WTC11 (cell line): ENCODE data around the gene PBX4. TPM values are rescaled to one million over a fixed set of nuclear protein-coding genes. Genes with fewer than 3 reads are reported as not detected.

Source experiments
- ATAC-seq: fragments of 200-7000 bp; cut with Tn5 transposase; 2 replicates; pipeline ENCODE4 v1.10.0; 2021; ENCODE audit warnings: mild to moderate bottlenecking, moderate library complexity
- CTCF ChIA-PET: fragments of 300-600 bp; sonication (Branson Sonifier 250); formaldehyde crosslinking; loops from one replicate; lab custom pipeline; 2021; ENCODE audit warnings: antibody characterized with exemption; lab: Charles Lee
- POLR2A ChIA-PET: fragments of 350-600 bp; sonication (Branson Sonifier 250); formaldehyde crosslinking; loops from one replicate; lab custom pipeline; 2021; ENCODE audit warnings: antibody characterized with exemption; lab: Charles Lee
- DNase-seq: peaks from one replicate; pipeline ENCODE4 v3.0.0; 2021; ENCODE audit warnings: low spot score
- H3K27ac Mint-ChIP-seq: 2 replicates; pipeline ENCODE4 v1.8.0; 2021; ENCODE audit warnings: mixed read lengths
- H3K27me3 Mint-ChIP-seq: 2 replicates; pipeline ENCODE4 v1.8.0; 2021; ENCODE audit warnings: low read depth, mild to moderate bottlenecking, moderate library complexity, mixed read lengths
- H3K36me3 Mint-ChIP-seq: 2 replicates; pipeline ENCODE4 v1.8.0; 2021; ENCODE audit warnings: mixed read lengths
- H3K4me1 Mint-ChIP-seq: 2 replicates; pipeline ENCODE4 v1.8.0; 2022; ENCODE audit warnings: mixed read lengths
- H3K4me3 Mint-ChIP-seq: 2 replicates; pipeline ENCODE4 v1.8.0; 2021; ENCODE audit warnings: mild to moderate bottlenecking, moderate library complexity, mixed read lengths
- H3K9me3 Mint-ChIP-seq: 2 replicates; pipeline ENCODE4 v1.8.0; 2021; ENCODE audit warnings: mixed read lengths
- CBFB ChIP-seq: sonication (generic); formaldehyde crosslinking; IDR thresholded peaks from 2 replicates; pipeline ENCODE4 v1.8.1; 2022; ENCODE audit warnings: mild to moderate bottlenecking, low read depth, missing genetic modification reagents
- FOXK1 ChIP-seq: sonication (generic); formaldehyde crosslinking; IDR thresholded peaks from 2 replicates; pipeline ENCODE4 v1.8.0; 2022; ENCODE audit warnings: mild to moderate bottlenecking, moderate library complexity, missing genetic modification reagents
- IRF1 ChIP-seq: sonication (generic); formaldehyde crosslinking; IDR thresholded peaks from 2 replicates; pipeline ENCODE4 v1.8.0; 2023; ENCODE audit warnings: missing genetic modification reagents
- MLX ChIP-seq: sonication (generic); formaldehyde crosslinking; IDR thresholded peaks from 2 replicates; pipeline ENCODE4 v1.8.1; 2023; ENCODE audit warnings: mild to moderate bottlenecking, missing genetic modification reagents, moderate library complexity
- SOX15 ChIP-seq: fragments of 250-450 bp; sonication (Bioruptor Pico); IDR thresholded peaks from 2 replicates; pipeline ENCODE4 v1.9.0; 2021; ENCODE audit warnings: mild to moderate bottlenecking
- ZBTB43 ChIP-seq: sonication (generic); formaldehyde crosslinking; IDR thresholded peaks from 2 replicates; pipeline ENCODE4 v1.8.1; 2023; ENCODE audit warnings: mild to moderate bottlenecking, missing genetic modification reagents
- ZNF121 ChIP-seq: sonication (generic); formaldehyde crosslinking; IDR thresholded peaks from 2 replicates; pipeline ENCODE4 v1.8.0; 2023; ENCODE audit warnings: missing genetic modification reagents
- ZNF232 ChIP-seq: sonication (generic); formaldehyde crosslinking; IDR thresholded peaks from 2 replicates; pipeline ENCODE4 v1.8.0; 2022; ENCODE audit warnings: mild to moderate bottlenecking, missing genetic modification reagents
- ZNF396 ChIP-seq: fragments of 250-450 bp; sonication (Bioruptor Pico); IDR thresholded peaks from 2 replicates; pipeline ENCODE4 v1.8.0; 2021; ENCODE audit warnings: mild to moderate bottlenecking, moderate library complexity, borderline replicate concordance
- total RNA-seq: library from RNA; stranded (reverse); gene quantifications from 3 replicates; pipeline ENCODE4 v1.2.3, GENCODE V29; 2021
- TF ChIP-seq, protein P1 (sequence below): fragments of 250-450 bp; sonication (Bioruptor Pico); IDR thresholded peaks from 2 replicates; pipeline ENCODE4 v1.9.0; 2021; ENCODE audit warnings: mild to moderate bottlenecking, borderline replicate concordance
- TF ChIP-seq, protein P2 (sequence below): sonication (generic); formaldehyde crosslinking; conservative IDR thresholded peaks from 2 replicates; pipeline ENCODE4 v1.8.1; 2022; ENCODE audit warnings: mild to moderate bottlenecking, missing genetic modification reagents
- TF ChIP-seq, protein P3 (sequence below): fragments of 250-450 bp; sonication (Bioruptor Pico); conservative IDR thresholded peaks from 2 replicates; pipeline ENCODE4 v1.9.0; 2021; ENCODE audit warnings: mild to moderate bottlenecking
- TF ChIP-seq, protein P4 (sequence below): fragments of 250-450 bp; sonication (Bioruptor Pico); IDR thresholded peaks from 2 replicates; pipeline ENCODE4 v1.8.0; 2021; ENCODE audit warnings: mild to moderate bottlenecking
- TF ChIP-seq, protein P5 (sequence below): sonication (generic); formaldehyde crosslinking; IDR thresholded peaks from 2 replicates; pipeline ENCODE4 v1.8.0; 2023; ENCODE audit warnings: mild to moderate bottlenecking, missing genetic modification reagents

PBX4 gene
- total RNA-seq, 1 experiment from 2014 or later = 3.2 TPM

GRCh38 chr19:19657397-19657783 is 38.9 kb upstream of the PBX4 start (continued):
- TF ChIP-seq, protein P1, sequence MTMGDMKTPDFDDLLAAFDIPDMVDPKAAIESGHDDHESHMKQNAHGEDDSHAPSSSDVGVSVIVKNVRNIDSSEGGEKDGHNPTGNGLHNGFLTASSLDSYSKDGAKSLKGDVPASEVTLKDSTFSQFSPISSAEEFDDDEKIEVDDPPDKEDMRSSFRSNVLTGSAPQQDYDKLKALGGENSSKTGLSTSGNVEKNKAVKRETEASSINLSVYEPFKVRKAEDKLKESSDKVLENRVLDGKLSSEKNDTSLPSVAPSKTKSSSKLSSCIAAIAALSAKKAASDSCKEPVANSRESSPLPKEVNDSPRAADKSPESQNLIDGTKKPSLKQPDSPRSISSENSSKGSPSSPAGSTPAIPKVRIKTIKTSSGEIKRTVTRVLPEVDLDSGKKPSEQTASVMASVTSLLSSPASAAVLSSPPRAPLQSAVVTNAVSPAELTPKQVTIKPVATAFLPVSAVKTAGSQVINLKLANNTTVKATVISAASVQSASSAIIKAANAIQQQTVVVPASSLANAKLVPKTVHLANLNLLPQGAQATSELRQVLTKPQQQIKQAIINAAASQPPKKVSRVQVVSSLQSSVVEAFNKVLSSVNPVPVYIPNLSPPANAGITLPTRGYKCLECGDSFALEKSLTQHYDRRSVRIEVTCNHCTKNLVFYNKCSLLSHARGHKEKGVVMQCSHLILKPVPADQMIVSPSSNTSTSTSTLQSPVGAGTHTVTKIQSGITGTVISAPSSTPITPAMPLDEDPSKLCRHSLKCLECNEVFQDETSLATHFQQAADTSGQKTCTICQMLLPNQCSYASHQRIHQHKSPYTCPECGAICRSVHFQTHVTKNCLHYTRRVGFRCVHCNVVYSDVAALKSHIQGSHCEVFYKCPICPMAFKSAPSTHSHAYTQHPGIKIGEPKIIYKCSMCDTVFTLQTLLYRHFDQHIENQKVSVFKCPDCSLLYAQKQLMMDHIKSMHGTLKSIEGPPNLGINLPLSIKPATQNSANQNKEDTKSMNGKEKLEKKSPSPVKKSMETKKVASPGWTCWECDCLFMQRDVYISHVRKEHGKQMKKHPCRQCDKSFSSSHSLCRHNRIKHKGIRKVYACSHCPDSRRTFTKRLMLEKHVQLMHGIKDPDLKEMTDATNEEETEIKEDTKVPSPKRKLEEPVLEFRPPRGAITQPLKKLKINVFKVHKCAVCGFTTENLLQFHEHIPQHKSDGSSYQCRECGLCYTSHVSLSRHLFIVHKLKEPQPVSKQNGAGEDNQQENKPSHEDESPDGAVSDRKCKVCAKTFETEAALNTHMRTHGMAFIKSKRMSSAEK = no peak

GRCh38 chr19:19656451-19657396 is 38.2 kb upstream of the PBX4 start:
- DNase-seq (no peak), ATAC-seq (no peak)
- H3K4me1 Mint-ChIP-seq = peaks cover 6% of the 10 kb centered on the region
- peaks cover 73% of the 10 kb centered on the region for H3K36me3 Mint-ChIP-seq
- H3K27ac Mint-ChIP-seq = no peak overlapping the region
- no peaks in the 10 kb centered on the region for H3K27me3 Mint-ChIP-seq
- CTCF ChIA-PET = interaction anchor here (1.0 to 2.4 kb wide), 2 partner anchors 13 kb away, joined by 5 to 9 read pairs; partner anchors contain the start of gene GMIP
- H3K9me3 Mint-ChIP-seq = no peaks in the 10 kb centered on the region
- POLR2A ChIA-PET = no interaction called here
- H3K4me3 Mint-ChIP-seq = no peak overlapping the region
- TF ChIP-seq, protein P2, sequence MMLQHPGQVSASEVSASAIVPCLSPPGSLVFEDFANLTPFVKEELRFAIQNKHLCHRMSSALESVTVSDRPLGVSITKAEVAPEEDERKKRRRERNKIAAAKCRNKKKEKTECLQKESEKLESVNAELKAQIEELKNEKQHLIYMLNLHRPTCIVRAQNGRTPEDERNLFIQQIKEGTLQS (CRISPR knock-in tag) = no peak
- TF ChIP-seq SOX15 (CRISPR knock-in tag) (no peak), FOXK1 (CRISPR knock-in tag) (no peak), CBFB (CRISPR knock-in tag) (no peak), ZNF232 (CRISPR knock-in tag) (no peak), IRF1 (CRISPR knock-in tag) (no peak), ZBTB43 (CRISPR knock-in tag) (no peak), ZNF121 (CRISPR knock-in tag) (no peak), ZNF396 (CRISPR knock-in tag) (no peak), MLX (CRISPR knock-in tag) (no peak)
- TF ChIP-seq, protein P3, sequence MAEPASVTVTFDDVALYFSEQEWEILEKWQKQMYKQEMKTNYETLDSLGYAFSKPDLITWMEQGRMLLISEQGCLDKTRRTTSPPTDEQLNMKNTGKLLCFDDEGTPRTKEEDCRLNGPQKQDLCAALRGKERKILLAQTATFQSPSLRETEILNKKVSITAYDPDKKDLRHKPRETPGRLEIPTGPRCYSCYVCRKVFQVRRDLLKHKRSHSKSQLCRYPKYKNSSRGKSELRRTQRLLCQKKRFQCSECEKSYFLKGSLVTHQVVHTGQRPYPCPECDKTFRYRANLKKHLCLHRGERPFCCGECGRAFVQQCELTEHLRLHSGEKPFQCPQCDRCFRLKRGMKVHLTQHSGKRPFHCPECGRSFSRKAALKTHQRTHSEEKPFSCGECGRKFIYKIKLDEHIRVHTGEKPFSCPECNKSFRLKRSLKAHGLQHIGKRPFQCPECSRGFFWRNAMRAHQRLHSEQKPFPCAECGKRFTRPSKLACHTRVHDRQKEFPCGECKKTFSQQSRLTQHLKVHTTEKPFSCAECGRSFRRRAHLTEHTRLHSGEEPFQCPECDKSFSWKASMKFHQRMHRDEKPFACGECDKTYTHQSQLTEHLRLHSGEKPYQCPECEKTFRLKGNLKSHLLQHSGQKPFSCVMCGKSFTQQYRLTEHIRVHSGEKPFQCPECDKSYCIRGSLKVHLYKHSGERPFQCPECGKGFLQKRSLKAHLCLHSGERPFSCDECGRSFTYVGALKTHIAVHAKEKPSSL (CRISPR knock-in tag) = no peak
- TF ChIP-seq, protein P1 = no peak
- TF ChIP-seq, protein P4, sequence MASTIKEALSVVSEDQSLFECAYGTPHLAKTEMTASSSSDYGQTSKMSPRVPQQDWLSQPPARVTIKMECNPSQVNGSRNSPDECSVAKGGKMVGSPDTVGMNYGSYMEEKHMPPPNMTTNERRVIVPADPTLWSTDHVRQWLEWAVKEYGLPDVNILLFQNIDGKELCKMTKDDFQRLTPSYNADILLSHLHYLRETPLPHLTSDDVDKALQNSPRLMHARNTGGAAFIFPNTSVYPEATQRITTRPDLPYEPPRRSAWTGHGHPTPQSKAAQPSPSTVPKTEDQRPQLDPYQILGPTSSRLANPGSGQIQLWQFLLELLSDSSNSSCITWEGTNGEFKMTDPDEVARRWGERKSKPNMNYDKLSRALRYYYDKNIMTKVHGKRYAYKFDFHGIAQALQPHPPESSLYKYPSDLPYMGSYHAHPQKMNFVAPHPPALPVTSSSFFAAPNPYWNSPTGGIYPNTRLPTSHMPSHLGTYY (CRISPR knock-in tag) = no peak
- TF ChIP-seq, protein P5, sequence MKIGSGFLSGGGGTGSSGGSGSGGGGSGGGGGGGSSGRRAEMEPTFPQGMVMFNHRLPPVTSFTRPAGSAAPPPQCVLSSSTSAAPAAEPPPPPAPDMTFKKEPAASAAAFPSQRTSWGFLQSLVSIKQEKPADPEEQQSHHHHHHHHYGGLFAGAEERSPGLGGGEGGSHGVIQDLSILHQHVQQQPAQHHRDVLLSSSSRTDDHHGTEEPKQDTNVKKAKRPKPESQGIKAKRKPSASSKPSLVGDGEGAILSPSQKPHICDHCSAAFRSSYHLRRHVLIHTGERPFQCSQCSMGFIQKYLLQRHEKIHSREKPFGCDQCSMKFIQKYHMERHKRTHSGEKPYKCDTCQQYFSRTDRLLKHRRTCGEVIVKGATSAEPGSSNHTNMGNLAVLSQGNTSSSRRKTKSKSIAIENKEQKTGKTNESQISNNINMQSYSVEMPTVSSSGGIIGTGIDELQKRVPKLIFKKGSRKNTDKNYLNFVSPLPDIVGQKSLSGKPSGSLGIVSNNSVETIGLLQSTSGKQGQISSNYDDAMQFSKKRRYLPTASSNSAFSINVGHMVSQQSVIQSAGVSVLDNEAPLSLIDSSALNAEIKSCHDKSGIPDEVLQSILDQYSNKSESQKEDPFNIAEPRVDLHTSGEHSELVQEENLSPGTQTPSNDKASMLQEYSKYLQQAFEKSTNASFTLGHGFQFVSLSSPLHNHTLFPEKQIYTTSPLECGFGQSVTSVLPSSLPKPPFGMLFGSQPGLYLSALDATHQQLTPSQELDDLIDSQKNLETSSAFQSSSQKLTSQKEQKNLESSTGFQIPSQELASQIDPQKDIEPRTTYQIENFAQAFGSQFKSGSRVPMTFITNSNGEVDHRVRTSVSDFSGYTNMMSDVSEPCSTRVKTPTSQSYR (CRISPR knock-in tag) = no peak
